GM12874 (cell line): ENCODE data around the gene TUBB1.

Experiments used
- TF ChIP-seq, protein P1 (sequence below): IDR thresholded peaks from 2 replicates; pipeline ENCODE4 v1.5.1; 2011; ENCODE audit warnings: low read depth, mild to moderate bottlenecking, control low read depth, low read length, moderate library complexity; ENCODE audit not compliant: insufficient read depth

The TUBB1 gene

DNA sequence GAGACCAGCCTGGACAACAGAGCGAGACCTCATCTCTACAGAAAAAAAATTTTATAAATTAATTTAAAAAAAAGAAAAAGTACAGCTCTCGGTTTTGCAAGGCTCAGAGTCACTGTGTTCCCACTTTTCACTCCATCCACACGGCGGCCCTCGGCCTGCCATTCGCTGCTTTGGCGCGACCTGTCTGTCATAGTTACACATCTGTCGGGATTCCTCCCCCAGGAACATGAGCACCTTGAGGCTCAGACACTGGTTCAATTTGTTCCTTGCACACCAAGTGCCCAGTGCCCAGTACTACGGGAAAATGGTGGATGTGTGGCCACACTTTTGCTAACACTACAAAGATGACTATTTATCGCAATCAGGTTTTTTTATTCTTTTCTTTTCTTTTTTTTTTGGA, 20.6 kb upstream of the TUBB1 start:
- TF ChIP-seq, protein P1, sequence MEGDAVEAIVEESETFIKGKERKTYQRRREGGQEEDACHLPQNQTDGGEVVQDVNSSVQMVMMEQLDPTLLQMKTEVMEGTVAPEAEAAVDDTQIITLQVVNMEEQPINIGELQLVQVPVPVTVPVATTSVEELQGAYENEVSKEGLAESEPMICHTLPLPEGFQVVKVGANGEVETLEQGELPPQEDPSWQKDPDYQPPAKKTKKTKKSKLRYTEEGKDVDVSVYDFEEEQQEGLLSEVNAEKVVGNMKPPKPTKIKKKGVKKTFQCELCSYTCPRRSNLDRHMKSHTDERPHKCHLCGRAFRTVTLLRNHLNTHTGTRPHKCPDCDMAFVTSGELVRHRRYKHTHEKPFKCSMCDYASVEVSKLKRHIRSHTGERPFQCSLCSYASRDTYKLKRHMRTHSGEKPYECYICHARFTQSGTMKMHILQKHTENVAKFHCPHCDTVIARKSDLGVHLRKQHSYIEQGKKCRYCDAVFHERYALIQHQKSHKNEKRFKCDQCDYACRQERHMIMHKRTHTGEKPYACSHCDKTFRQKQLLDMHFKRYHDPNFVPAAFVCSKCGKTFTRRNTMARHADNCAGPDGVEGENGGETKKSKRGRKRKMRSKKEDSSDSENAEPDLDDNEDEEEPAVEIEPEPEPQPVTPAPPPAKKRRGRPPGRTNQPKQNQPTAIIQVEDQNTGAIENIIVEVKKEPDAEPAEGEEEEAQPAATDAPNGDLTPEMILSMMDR, result no peak

DNA sequence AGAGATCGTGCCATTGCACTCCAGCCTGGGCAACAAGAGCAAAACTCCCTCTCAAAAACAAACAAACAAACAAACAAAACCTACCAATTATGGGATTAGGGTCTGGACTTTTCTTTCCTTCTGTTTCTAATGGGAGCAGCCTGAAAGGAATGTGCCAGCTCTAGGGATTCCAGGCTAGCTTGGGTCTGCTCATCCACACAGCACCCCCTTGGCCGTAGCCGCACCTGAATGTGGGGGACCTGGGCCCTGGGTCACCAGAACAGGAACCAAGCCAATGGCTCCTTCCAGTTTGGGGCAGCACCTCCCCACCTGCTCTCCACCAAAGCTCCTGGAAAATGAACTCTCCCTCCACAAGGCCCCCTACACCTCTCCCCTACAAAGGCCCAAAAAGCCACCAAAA, 18.9 kb upstream of the TUBB1 start:
- TF ChIP-seq, protein P1, result no peak

DNA sequence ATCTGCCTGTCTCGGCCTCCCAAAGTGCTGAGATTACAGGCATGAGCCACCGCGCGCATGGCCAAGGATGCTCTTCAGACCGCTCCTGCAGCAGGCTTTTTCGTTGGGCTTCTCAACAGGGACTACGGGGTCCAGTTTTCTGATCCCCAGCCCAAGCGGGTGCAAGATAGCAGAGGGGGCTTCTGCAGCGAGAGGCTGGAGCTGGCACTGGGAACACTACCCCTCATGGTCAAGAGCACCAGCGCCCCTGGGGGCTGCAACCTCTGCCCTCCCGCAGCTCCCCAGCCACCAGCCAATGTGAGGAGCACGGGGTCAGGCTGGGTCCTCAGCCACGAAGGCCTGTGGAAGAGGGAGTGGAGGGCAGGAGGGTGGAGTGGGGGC, 18.2 kb upstream of the TUBB1 start:
- TF ChIP-seq, protein P1, result no peak

DNA sequence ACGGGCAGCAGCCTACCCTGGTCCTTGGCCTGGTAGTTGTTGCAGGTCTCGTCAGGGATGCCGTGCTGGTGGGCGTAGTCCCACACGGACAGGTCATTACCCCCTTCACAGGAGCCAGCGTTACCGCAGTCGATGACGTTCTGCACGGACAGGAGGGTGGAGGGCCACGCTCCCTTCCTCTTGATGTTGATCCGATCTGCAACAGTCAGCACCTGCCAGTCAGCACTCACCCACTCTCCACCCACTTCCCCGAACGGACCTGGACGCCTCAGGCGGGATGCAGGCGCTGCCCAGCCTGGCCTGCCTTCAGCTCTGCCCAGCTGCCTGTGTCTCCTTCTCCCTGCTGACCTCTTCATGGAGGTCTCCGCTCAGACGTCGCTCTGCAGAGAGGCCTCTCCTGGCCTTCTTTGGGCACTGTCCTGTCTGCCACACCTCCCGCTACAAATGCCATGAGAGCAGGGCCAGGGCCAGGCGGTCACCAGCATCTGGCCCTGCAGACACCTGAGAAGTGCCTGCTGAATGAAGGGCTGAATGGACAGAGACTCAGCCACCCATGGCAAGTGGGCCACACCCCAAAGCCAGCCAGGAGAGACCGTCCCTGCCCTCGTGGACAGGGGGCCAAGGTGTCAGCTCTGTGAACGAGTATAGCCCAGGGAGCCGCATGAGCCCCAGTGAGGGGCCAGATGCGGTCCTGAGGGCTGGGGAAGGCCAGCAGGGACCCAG, 17.6 kb upstream of the TUBB1 start:
- TF ChIP-seq, protein P1, result no peak

DNA sequence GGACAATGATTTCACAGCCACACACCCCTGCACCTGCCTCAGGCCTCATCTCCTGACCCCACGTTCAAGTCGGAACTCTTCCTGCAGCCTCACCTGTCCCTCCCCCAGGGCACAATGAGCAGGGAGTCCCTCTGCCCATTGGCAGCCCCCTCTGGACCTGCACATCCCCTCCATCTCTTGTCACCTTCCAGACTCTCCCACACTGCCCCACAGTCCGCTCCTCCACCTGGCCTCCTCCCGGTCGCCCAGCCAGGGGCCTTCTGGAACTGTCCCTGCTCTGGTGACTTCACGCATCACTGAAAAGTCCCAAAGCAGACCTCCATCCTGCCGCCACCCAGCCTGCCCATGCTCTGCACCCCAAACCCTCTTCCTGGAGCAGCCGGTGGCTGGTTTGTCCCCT, 16.8 kb upstream of the TUBB1 start:
- TF ChIP-seq, protein P1, result no peak

DNA sequence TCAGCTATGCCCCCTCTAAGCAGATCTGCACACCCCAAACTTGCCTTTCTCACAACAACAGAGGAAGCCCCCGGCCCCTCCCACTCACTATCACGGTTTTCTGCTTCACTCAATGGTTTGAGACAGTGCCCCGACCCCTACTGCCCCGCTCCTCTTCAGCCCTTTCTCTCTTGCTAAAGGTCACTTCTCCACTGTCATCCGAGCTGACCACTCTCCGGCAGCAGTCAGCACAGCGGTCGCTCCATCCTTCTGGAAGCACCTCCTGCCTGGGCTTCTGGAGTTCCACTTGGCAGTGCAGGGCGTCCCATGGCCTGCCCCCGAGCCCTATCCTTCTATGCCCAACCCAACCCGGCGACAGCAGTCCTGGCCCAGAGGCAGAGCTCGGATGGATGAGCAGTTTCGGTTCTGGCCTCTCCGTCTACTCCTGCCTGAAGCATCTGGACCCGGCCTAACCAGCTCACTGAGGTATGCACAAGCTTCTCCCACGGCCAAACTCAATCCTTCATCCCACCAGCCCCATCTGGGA, 16.3 kb upstream of the TUBB1 start:
- TF ChIP-seq, protein P1, result no peak

DNA sequence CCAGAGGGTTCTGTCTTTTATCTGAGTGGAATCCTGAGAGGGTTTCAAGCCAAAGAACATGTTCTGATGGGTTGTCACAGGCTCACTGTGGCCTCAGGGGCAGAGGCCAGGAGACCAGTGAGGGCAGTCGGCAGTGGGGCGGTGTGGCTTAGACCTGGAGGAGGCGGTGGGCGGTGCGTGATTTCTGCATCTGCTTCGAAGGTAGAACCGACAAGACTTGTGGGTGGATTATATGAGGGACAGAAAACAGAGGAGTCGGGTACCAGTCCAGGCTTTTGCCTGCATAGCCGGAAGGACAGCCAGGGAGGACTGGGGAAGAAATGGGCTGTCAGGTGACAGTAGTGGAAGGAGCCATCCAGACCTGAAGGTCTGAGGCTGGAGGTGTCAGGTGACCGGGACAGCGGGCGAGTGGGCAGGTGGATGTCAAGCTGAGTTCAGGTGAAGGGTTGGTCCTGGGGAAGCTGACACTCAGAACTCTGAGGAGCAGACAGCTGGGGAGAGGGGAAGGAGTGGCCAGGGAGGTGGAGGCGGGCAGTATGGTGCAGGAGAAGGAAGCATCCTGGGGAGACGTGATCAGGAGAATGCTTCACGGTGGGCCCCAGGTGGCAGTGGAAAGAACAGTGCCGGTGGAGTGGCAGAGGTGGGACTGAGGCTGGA, 15.3 kb upstream of the TUBB1 start:
- TF ChIP-seq, protein P1, result no peak
